Measurements from ENCODE around the gene CFC1B.
"Not testable (repeated sequence)": the region's sequence is repeated elsewhere in the genome, so short reads cannot be mapped to it uniquely, and the experiment has no call there.

Gene CFC1B

GRCh38 chr2:130566165-130566564 lies 45.1 kb downstream of the CFC1B start:
- DNase-seq (ENCODE audit: low read depth in 2 of 2), result not testable (repeated sequence)

DNA sequence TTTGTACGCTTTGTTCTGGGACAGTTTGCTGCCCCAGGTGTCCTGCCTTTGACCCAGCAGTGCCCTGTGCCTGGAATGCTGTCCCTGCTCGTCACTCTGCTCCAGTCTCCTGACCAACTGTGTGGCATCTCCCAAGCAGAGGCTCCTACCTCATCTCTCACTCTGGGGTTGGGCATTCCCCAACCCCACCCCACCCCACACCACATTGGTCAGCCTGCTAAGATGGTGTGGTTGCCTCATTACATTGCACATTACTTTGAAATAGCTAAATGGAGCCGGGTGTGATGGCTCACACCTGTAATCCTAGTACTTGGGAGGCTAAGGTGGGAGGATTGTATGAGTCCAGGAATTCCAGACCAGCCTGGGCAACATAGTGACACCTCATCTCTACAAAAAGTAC lies 50.9 kb downstream of the CFC1B start:
- DNase-seq (ENCODE audit: low read depth in 2 of 2), result not testable (repeated sequence)

GRCh38 chr2:130574230-130574629 lies 53.2 kb downstream of the CFC1B start:
- DNase-seq (ENCODE audit: low read depth in 2 of 2), result not testable (repeated sequence)

GRCh38 chr2:130576209-130576784 lies 55.3 kb downstream of the CFC1B start:
- not testable (repeated sequence) for DNase-seq (ENCODE audit: low read depth in 2 of 2)

DNA sequence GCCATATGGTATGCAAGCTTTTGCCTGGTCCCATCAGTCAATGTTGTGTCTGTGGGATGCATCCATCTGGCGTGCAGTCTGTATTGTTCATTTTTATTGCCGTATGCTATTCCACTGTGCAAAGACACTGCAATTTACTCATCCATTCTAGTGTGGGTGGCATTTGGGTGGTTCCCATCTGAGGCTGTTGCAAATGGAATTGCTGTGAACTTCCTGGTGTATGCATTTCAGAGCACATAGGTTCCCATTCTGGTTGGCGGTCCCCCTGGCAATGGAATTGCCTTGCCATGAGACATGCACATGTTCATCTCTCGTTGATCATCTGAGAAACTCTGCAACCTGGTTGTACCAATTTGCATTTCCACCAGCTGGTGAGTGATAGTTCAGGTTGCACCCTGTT lies 56.5 kb downstream of the CFC1B start:
- DNase-seq (ENCODE audit: low read depth in 2 of 2), result not testable (repeated sequence)

Data from stimulated activated CD4-positive, alpha-beta T cell treated with anti-CD3 and anti-CD28 coated beads, Interleukin-1b, Interleukin-23, amount 100 ng/mL, for 4 hours (primary cell).